Thyroid gland (tissue), 4 donors: Measurements from ENCODE around the gene SPRN.

Experiments
- POLR2A ChIP-seq, 2 donors: fragments of 450-650 bp; IDR thresholded peaks; one replicate each; pipeline ENCODE4 v1.6.1; 2017; ENCODE audit warnings: antibody characterized with exemption in 2 of 2, mild to moderate bottlenecking in 2 of 2, moderate library complexity in 1 of 2
- TF ChIP-seq, protein P1 (sequence below), 6 experiments: fragments of 200-600 bp in 3 of 6; fragments of 450-650 bp in 3 of 6; sonication (generic) in 3 of 6; IDR thresholded peaks; one replicate each; pipeline ENCODE4 v1.5.1; 2016 to 2019; ENCODE audit warnings: antibody characterized with exemption in 6 of 6, mild to moderate bottlenecking in 2 of 6, inconsistent platforms in 1 of 6, moderate library complexity in 1 of 6

DNA sequence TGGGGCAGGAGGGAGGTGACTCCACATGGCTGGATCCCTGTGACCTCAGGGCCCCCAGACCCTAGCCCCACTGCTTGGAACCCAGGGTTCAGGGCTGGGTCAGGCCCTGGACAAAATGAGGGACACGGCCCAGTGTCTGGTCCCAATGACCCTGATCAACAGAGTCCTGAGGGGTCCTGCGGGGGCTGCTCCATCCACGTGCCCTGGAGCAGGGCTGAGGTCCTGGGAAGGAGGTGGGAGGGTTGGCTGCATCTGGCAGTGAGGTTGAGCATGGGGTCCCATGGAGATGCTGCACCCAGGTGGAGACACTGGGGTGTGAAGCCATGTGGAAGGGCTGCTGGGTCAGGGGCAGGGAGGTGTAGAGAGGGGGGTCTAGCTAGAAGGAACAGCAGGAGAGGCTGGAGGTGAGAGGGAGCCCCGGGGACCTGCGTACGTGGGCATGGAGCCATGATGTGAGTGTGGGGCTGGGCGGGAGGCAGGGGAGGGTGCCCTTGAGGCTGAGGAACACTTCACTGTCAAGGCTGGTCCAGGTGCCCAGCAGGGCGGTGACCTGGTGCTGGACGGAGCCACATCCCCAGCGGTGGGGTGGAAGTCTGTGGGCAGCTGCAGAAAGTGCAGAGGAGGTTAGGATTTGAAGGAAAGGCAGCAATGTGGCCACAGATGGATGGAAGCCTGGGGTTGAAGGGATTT is 29.9 kb upstream of the SPRN start:
- TF ChIP-seq, protein P1, sequence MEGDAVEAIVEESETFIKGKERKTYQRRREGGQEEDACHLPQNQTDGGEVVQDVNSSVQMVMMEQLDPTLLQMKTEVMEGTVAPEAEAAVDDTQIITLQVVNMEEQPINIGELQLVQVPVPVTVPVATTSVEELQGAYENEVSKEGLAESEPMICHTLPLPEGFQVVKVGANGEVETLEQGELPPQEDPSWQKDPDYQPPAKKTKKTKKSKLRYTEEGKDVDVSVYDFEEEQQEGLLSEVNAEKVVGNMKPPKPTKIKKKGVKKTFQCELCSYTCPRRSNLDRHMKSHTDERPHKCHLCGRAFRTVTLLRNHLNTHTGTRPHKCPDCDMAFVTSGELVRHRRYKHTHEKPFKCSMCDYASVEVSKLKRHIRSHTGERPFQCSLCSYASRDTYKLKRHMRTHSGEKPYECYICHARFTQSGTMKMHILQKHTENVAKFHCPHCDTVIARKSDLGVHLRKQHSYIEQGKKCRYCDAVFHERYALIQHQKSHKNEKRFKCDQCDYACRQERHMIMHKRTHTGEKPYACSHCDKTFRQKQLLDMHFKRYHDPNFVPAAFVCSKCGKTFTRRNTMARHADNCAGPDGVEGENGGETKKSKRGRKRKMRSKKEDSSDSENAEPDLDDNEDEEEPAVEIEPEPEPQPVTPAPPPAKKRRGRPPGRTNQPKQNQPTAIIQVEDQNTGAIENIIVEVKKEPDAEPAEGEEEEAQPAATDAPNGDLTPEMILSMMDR (IDR thresholded peaks at IDR 0.05) = no peak
- TF ChIP-seq POLR2A (IDR thresholded peaks at IDR 0.05) = no peak
